ENCODE measurements around the gene ANXA8. TPM values are rescaled to one million over a fixed set of nuclear protein-coding genes. Genes with fewer than 3 reads are reported as not detected.
"Not testable (repeated sequence)": the region's sequence is repeated elsewhere in the genome, so short reads cannot be mapped to it uniquely, and the experiment has no call there.

ANXA8 gene
- total RNA-seq, result not detected in 2 replicates

- DNase-seq (ENCODE audit: low read depth in 2 of 2), result not testable (repeated sequence)
Observed at GRCh38 chr10:47483923-47484322, at the start of gene ANXA8. ANXA8 (minus strand) TSS chr10:47484115; CDS start chr10:47483933, 182 bp downstream.

GRCh38 chr10:47523475-47523874 lies 39.6 kb upstream of the ANXA8 start, which contains the start of gene AGAP9:
AGAP9 (minus strand) TSS chr10:47523638; CDS start chr10:47523526, 112 bp downstream.
- DNase-seq (ENCODE audit: low read depth in 2 of 2), result not testable (repeated sequence)

- DNase-seq (ENCODE audit: low read depth in 2 of 2), result not testable (repeated sequence)
Observed at GRCh38 chr10:47502313-47502712, 18.4 kb upstream of the ANXA8 start.

DNA sequence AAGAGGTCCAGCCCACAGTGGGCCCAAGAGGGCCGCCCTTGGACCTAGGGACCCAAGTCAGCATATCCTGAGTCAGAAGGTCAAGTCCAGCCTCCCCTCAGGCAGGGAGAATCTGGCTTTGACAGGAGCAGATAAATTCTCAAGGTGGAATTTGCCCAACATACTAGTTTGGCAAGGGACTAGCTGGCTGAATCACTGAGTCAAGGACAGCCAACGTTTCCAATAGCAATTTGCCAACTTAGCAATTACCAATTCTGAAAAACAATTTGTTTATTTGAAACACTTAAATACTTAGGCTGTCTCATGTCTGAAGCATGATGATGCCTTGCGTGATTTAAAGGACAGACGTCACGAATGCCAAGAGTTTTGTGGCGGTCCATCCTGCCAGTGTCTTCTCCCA lies 10.3 kb upstream of the ANXA8 start:
- DNase-seq (ENCODE audit: low read depth in 2 of 2), result not testable (repeated sequence)

- DNase-seq (ENCODE audit: low read depth in 2 of 2), result not testable (repeated sequence)
Observed at GRCh38 chr10:47491600-47491999, 7.7 kb upstream of the ANXA8 start, which contains the start of gene FAM25G. FAM25G (minus strand) TSS chr10:47491700; CDS start chr10:47491674, 26 bp downstream.

DNA sequence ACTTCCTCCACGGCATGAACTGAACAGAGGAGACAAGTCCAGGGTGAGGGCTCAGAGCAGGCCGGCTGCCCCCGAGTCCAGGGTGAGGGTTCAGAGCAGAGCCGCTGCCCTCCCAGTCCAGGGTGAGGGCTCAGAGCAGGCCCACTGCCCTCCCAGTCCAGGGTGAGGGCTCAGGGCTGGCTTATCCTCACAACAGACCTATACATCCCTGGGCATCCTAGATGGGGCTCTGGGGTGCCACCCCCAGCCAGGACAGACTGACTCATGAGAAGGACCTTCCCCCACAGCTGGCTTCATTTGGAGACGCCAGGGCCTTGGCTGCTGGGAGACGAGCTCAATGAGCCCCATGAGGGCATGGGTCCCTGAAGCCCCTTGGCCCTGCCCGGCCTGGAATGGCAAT lies 5.7 kb upstream of the ANXA8 start:
- DNase-seq (ENCODE audit: low read depth in 2 of 2), result not testable (repeated sequence)

DNA sequence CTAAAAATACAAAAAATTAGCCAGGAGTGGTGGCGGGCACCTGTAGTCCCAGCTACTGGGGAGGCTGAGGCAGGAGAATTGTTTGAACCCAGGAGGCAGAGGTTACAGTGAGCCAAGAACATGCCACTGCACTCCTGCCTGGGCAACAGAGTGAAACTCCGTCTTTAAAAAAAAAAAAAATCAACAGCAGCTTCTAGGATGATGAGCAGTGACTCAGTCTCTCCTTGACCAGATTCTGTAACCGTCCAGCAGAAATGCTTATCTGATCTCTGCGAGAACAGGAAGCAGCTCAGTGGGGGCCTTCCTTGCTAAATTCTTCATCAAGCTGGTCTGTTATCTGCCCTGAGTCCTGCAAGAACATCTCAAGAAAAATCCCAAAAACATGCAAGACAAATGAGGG lies 2.0 kb upstream of the ANXA8 start:
- not testable (repeated sequence) for DNase-seq (ENCODE audit: low read depth in 2 of 2)

GRCh38 chr10:47484786-47485185 lies 871 bp upstream of the ANXA8 start:
- DNase-seq (ENCODE audit: low read depth in 2 of 2), result not testable (repeated sequence)

GRCh38 chr10:47482367-47482766 lies 1.5 kb downstream of the ANXA8 start:
- not testable (repeated sequence) for DNase-seq (ENCODE audit: low read depth in 2 of 2)

DNA sequence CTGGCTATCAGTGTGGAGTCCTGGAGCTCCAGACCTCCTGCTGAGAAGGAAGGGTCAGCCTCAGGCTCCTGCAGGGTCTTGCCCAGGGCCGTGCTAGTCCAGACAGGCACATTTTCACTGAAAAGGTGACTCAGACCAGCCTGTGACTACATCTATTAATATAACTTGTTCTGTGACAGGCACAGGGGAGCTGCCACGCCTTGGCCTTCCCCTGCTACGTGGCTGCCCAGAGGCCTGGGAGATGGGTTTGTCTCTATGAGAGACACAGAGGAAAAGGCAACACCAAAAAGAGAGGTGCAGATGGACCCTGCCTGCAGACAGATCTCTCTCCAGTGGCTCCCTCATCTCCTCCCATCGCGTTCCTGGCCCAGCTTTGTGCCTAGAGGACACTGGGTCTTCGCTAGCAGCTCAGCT lies 2.1 kb downstream of the ANXA8 start:
- DNase-seq (ENCODE audit: low read depth in 2 of 2), result not testable (repeated sequence)

GRCh38 chr10:47481182-47481766 lies 2.6 kb downstream of the ANXA8 start:
- peak in 1 of 2 donors; percentile 0 for DNase-seq (ENCODE audit: low read depth in 2 of 2)

DNA sequence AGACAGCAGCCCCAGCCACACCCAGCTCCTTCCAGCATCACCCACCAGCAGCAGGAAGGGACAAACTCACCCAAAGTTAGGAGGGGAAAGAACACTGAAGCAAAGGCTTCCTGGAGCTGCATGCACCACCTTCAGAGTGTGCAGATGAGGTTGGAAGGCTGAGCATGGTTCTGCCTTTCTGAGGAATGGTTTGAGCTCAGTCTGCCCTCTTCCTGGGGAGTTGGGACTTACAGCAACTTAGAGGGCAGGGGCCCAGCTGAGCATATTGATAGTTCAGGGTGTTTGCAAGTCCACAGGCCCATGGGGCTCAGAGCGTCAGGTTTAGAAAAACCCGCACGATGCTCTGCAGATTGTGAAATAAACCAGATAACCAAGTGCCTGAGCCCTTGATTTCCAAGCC lies 3.8 kb downstream of the ANXA8 start:
- DNase-seq (ENCODE audit: low read depth in 2 of 2), result not testable (repeated sequence)

- not testable (repeated sequence) for DNase-seq (ENCODE audit: low read depth in 2 of 2)
Observed at GRCh38 chr10:47478114-47478513, 5.8 kb downstream of the ANXA8 start.

GRCh38 chr10:47477078-47477477 lies 6.8 kb downstream of the ANXA8 start:
- not testable (repeated sequence) for DNase-seq (ENCODE audit: low read depth in 2 of 2)

- DNase-seq (ENCODE audit: low read depth in 2 of 2), result not testable (repeated sequence)
Observed at GRCh38 chr10:47475101-47475500, 8.8 kb downstream of the ANXA8 start.

DNA sequence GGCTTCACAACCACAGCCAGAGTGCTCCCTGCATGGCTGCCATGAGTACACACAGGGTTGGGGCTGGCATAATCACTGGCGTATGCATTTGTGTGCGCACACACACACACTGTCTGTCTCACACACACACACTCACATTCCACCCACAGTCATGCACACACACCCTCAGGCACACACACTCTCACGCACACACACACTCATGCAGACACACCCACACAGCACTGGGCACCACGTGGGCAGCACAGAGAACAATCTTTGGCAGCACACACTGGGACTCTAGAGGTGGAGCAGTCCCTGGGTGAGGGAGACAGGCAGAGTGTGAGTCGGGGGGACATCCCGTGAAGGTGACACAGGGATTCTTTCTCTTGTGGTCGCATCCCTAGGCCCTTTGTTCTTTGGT lies 10.4 kb downstream of the ANXA8 start:
- DNase-seq (ENCODE audit: low read depth in 2 of 2), result not testable (repeated sequence)

DNA sequence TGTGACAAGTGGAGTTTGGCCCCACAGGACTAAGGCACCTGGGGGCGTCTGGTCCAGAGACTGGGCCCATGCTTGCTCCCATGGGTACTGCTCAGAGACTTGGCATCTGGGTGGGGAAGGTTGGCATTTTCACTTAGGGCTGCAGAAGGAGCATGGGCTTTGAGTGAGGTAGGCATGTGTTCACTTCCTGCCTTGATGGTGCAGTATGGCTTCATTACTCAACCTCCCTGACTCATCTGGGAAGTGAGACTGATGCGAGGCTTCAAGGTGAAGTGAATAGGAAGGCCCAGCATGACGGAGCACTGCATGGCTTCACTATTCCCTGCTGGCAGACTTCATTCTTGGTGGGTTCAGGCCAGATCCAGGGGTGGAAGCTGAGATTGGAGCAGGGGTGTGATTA lies 11.3 kb downstream of the ANXA8 start:
- not testable (repeated sequence) for DNase-seq (ENCODE audit: low read depth in 2 of 2)

GRCh38 chr10:47472072-47472471 lies 11.8 kb downstream of the ANXA8 start:
- DNase-seq (ENCODE audit: low read depth in 2 of 2), result not testable (repeated sequence)

DNA sequence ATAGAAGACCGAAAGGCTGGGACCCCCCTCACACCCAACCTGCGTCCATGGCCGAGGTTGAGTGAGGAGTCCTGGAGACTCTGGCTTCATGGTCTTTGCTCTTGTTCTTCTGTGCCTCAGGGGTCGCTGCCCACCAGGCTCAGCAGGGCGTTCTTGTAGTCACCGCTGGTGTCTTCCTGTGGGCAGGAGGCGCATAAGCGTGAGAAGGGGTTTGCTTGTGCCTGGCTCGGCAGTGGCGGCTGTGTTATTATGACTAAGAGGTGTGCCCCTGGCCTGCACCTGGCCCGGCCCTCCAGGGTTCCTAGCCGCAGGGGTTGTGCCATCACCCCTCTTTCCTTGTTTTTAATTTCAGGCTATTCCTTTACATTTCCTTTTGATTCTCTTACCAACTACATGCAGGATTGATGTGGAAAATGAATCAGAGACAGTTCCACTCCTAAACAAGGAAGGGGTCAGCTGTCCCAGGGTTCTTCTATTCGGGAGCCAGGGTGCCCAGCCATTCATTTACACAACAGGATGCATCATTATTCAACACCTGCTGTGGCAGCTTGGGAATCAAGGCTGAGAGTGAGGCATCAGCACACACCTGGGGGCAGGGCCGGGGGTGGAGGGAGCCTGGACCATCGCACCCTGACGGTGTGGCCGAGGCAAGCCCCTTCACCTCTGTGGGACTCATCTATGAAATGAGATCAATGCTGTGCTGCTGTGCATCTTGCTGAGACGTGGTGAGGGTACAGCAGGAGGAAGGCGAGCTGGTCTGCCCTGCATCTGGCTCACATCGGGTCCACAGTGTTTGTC lies 15.0 kb downstream of the ANXA8 start:
- DNase-seq (ENCODE audit: low read depth in 2 of 2), result not testable (repeated sequence)

DNA sequence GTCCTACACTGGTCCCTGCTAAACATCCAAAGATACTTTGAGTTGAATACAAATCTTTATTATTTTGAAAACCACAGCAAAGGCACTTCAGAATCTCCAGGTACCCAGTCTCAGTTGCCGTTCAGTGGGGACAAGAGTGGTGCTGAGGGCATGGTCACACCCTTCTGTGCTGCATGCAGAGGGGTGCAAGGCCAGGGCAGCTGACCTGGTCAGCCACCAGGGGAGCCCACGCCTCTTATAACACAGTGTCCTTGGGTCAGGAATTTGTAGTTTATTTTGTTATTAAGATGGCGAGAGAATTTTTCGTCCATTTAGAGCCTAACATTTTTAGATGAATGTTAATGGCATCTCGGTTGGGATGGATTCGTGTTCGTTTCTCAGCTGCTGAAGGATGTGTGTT lies 16.0 kb downstream of the ANXA8 start:
- DNase-seq (ENCODE audit: low read depth in 2 of 2), result not testable (repeated sequence)

DNA sequence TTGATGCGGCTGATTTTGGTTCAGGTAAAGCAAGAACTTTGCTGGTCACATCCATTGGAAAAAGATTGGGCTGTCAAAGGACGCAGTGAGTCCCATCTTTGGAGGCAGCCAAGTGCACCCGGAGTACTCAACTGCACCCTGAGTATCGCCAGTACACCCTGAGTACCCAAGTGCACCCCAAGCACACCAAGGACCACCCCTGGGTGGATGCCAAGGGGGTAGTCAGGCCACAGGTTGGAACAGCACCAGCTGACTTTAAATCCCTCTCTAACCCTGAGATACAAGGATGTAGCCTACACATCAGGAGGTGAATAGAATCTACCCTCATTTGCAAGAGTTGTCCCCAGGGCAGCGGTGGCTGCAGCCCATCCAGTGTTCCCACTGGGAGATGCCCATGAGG lies 16.5 kb downstream of the ANXA8 start:
- not testable (repeated sequence) for DNase-seq (ENCODE audit: low read depth in 2 of 2)

DNA sequence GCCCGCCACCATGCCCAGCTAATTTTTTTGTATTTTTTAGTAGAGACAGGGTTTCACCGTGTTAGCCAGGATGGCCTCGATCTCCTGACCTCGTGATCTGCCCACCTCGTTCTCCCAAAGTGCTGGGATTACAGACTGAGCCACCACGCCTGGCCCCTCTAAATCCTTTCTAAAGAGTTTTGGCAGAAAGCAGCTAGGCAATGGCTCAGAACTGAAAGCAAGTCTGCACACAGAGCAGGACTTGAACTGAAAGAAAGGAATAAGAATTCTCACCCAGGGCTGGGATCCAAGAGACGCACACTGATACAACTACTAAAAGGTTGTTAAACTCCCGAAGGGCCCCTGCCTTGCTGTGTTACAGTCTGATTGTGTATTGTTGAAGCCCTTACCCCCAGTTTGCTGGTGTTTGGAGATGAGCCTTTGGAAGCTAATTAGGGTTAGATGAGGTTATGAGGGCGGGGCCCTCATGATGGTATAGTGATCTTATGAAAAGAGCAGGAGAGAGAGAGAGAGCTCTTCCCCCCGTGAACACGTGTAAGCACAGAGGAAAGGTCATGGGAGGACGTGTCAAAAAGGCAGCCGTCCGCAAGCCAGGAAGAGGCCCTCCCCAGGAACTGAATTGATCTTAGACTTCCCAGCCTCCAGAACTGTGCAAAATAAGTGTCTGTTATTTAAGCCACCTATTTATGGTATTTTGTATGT lies 18.5 kb downstream of the ANXA8 start:
- not testable (repeated sequence) for DNase-seq (ENCODE audit: low read depth in 2 of 2)

Data from dermis microvascular lymphatic vessel endothelial cell (primary cell).